ENCODE results near the gene ERGIC1.

Gene ERGIC1

DNA sequence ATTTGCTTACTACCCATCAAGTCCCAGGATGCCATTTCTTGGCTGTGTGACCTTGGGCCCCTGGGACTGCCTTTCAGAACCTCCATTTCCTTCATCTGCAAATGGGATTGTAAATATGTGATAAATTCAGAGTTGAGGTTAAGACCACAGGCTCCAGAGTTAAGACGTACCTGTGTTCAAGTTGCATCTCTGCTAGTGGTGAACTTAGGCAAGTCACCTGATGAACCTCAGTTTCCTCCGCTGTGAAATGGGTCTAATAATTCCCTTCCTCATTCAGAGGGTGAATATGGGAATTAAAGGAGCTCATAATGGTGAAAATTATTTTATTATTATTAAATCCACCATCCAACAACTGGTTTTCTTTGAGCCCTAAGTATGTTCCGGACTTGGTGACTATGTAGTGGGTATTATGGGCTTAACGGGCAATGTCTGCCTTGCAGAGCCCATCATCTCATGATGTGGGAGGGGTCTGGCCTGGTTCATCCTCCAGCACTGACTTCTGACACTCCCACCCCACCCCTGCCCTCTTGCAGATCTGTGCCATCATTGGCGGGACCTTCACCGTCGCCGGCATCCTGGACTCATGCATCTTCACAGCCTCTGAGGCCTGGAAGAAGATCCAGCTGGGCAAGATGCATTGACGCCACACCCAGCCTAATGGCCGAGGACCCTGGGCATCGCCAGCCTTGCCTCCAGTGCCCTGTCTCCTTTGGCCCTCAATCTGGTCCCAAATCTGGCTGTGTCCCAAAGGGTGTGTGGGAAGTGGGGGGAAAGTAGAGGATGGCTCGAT lies 116.3 kb downstream of the ERGIC1 start:
- ChIA-PET POLR2A (interaction anchor here (1.3 kb wide), 1 partner anchor 9 kb away, joined by 4 read pairs; the partner anchor contains the start of gene RPL26L1), CTCF (no interaction called here)
- no peak for TF ChIP-seq ZNF384 (IDR thresholded peaks at IDR 0.05)
- no peak for TF ChIP-seq BHLHE40 (IDR thresholded peaks at IDR 0.05; ENCODE audit: borderline replicate concordance)
- no peak for TF ChIP-seq LEF1 (IDR thresholded peaks at IDR 0.05; ENCODE audit: borderline replicate concordance)
- no peak for TF ChIP-seq CTBP1 (IDR thresholded peaks at IDR 0.05; ENCODE audit: borderline replicate concordance)
- TF ChIP-seq SP1 (IDR thresholded peaks at IDR 0.05), result no peak
- no peak for TF ChIP-seq TARDBP (IDR thresholded peaks at IDR 0.05)
- TF ChIP-seq L3MBTL2 (conservative IDR thresholded peaks at IDR 0.05), result no peak
- TF ChIP-seq FOXM1 (IDR thresholded peaks at IDR 0.05; ENCODE audit: borderline replicate concordance), result no peak
- no peak for TF ChIP-seq ELF4 (IDR thresholded peaks at IDR 0.05)
- no peak for TF ChIP-seq HDGF (IDR thresholded peaks at IDR 0.05; ENCODE audit: borderline replicate concordance)
- TF ChIP-seq, protein P1, sequence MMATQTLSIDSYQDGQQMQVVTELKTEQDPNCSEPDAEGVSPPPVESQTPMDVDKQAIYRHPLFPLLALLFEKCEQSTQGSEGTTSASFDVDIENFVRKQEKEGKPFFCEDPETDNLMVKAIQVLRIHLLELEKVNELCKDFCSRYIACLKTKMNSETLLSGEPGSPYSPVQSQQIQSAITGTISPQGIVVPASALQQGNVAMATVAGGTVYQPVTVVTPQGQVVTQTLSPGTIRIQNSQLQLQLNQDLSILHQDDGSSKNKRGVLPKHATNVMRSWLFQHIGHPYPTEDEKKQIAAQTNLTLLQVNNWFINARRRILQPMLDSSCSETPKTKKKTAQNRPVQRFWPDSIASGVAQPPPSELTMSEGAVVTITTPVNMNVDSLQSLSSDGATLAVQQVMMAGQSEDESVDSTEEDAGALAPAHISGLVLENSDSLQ (IDR thresholded peaks at IDR 0.05), result no peak
- TF ChIP-seq FOXK2 (IDR thresholded peaks at IDR 0.05), result no peak
- no peak for TF ChIP-seq ARNT (IDR thresholded peaks at IDR 0.05)
- TF ChIP-seq NFRKB (IDR thresholded peaks at IDR 0.05), result no peak
- no peak for DNase-seq (ENCODE audit: extremely low spot score)

GRCh38 chr5:172951371-172952033 lies 117.5 kb downstream of the ERGIC1 start:
- ChIA-PET CTCF (interaction anchor here (1.1 kb wide), 1 partner anchor 237 kb away, joined by 3 read pairs; no protein-coding TSS in a partner anchor), POLR2A (interaction anchor here (1.3 kb wide), 1 partner anchor 8 kb away, joined by 4 read pairs; the partner anchor contains the start of gene RPL26L1)
- TF ChIP-seq FOXA1 (IDR thresholded peaks at IDR 0.05) (no peak), BHLHE40 (IDR thresholded peaks at IDR 0.05; ENCODE audit: borderline replicate concordance) (no peak), LEF1 (IDR thresholded peaks at IDR 0.05; ENCODE audit: borderline replicate concordance) (no peak), SUZ12 (IDR thresholded peaks at IDR 0.05) (no peak), HDGF (IDR thresholded peaks at IDR 0.05; ENCODE audit: borderline replicate concordance) (no peak), L3MBTL2 (conservative IDR thresholded peaks at IDR 0.05) (no peak), SP1 (IDR thresholded peaks at IDR 0.05) (no peak), CTBP1 (IDR thresholded peaks at IDR 0.05; ENCODE audit: borderline replicate concordance) (no peak), ARNT (IDR thresholded peaks at IDR 0.05) (no peak)
- TF ChIP-seq, protein P1 (IDR thresholded peaks at IDR 0.05), result no peak
- no peak for DNase-seq (ENCODE audit: extremely low spot score)

DNA sequence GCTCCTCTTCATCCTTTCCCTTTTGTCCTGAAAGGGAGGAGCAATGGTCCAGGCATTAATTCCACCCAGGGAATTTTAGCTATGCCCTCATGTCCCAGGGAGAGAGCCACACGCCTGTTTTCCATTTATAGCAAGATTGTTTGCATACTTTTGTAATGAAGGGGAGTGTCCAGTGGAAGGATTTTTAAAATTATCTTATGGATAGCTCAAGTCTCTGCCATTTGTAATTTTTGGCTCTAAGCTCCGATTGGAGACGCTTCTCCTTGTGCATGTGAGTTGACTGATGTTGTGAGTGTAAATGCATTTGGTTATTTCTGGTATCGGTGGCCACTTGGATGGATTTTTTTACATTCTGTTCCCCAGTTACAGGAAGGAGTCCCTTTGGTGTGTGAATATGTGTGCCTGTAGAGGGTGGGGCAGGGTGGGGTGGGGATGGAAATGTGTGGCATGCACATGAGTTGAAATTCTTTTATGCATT lies 118.0 kb downstream of the ERGIC1 start:
- ChIA-PET CTCF (interaction anchor here (1.1 kb wide), 1 partner anchor 237 kb away, joined by 3 read pairs; no protein-coding TSS in a partner anchor), POLR2A (no interaction called here)
- no peak for TF ChIP-seq ZNF384 (IDR thresholded peaks at IDR 0.05)
- DNase-seq (ENCODE audit: extremely low spot score), result no peak

GRCh38 chr5:172953776-172954675 lies 120.0 kb downstream of the ERGIC1 start:
- ChIA-PET POLR2A (no interaction called here), CTCF (no interaction called here)
- no peak for DNase-seq (ENCODE audit: extremely low spot score)
- no peak for TF ChIP-seq ELF4 (IDR thresholded peaks at IDR 0.05)
- no peak for TF ChIP-seq L3MBTL2 (conservative IDR thresholded peaks at IDR 0.05)
- TF ChIP-seq CTBP1 (IDR thresholded peaks at IDR 0.05; ENCODE audit: borderline replicate concordance), result no peak

DNA sequence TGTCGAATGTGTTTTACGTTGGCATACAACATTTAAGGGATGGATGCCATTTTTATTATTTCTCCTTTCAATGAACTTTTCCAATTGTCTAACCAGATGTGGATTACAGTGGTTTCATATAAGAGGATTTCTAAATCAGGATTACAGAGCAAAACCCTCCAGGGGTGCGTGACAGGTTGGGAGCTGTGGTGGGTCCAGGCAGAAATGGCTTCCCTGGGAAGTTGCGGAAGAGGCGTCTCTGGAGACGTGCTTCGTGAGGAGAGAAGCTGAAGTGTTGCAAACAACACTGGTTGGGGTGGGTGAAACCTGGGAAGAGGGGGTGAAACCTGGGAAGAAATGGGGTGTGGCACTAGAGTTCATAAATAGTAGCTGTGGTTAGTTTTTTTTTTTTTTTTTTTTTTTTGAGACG lies 120.7 kb downstream of the ERGIC1 start:
- POLR2A ChIA-PET, result no interaction called here
- CTCF ChIA-PET, result no interaction called here
- TF ChIP-seq FOXA1 (IDR thresholded peaks at IDR 0.05), result no peak
- TF ChIP-seq L3MBTL2 (conservative IDR thresholded peaks at IDR 0.05), result no peak
- TF ChIP-seq FOXM1 (IDR thresholded peaks at IDR 0.05; ENCODE audit: borderline replicate concordance), result no peak
- TF ChIP-seq CTBP1 (IDR thresholded peaks at IDR 0.05; ENCODE audit: borderline replicate concordance), result no peak
- TF ChIP-seq, protein P1 (IDR thresholded peaks at IDR 0.05), result no peak
- TF ChIP-seq ARNT (IDR thresholded peaks at IDR 0.05), result no peak
- TF ChIP-seq LEF1 (IDR thresholded peaks at IDR 0.05; ENCODE audit: borderline replicate concordance), result no peak
- TF ChIP-seq SP1 (IDR thresholded peaks at IDR 0.05), result no peak
- no peak for TF ChIP-seq NFRKB (IDR thresholded peaks at IDR 0.05)
- no peak for TF ChIP-seq HDGF (IDR thresholded peaks at IDR 0.05; ENCODE audit: borderline replicate concordance)
- no peak for TF ChIP-seq ZNF384 (IDR thresholded peaks at IDR 0.05)
- no peak for TF ChIP-seq BHLHE40 (IDR thresholded peaks at IDR 0.05; ENCODE audit: borderline replicate concordance)
- TF ChIP-seq FOXK2 (IDR thresholded peaks at IDR 0.05), result no peak
- no peak for TF ChIP-seq ELF4 (IDR thresholded peaks at IDR 0.05)
- no peak for TF ChIP-seq SUZ12 (IDR thresholded peaks at IDR 0.05)
- no peak for TF ChIP-seq TARDBP (IDR thresholded peaks at IDR 0.05)
- DNase-seq (ENCODE audit: extremely low spot score), result no peak

Measured in HEK293T (cell line).